Retinal pigment epithelial cell (primary cell): Measurements from ENCODE around the gene SLC35F3.
"Not testable (repeated sequence)": the region's sequence is repeated elsewhere in the genome, so short reads cannot be mapped to it uniquely, and the experiment has no call there.

Experiments used
- DNase-seq: peaks from one replicate; pipeline ENCODE4 v3.0.0-alpha.2; 2010; ENCODE audit warnings: low read depth
- H3K4me3 ChIP-seq: 2 replicates; pipeline ENCODE4 v1.5.1; 2011; ENCODE audit warnings: mild to moderate bottlenecking, low read length, control low read depth, moderate library complexity
- TF ChIP-seq, protein P1 (sequence below): conservative IDR thresholded peaks from 2 replicates; pipeline ENCODE4 v1.5.1; 2011; ENCODE audit warnings: low read depth, low read length, control low read depth, inconsistent platforms

Gene SLC35F3

GRCh38 chr1:233868461-233868860 lies 36.0 kb upstream of the SLC35F3 start:
- no peak overlapping the region for H3K4me3 ChIP-seq
- TF ChIP-seq, protein P1, sequence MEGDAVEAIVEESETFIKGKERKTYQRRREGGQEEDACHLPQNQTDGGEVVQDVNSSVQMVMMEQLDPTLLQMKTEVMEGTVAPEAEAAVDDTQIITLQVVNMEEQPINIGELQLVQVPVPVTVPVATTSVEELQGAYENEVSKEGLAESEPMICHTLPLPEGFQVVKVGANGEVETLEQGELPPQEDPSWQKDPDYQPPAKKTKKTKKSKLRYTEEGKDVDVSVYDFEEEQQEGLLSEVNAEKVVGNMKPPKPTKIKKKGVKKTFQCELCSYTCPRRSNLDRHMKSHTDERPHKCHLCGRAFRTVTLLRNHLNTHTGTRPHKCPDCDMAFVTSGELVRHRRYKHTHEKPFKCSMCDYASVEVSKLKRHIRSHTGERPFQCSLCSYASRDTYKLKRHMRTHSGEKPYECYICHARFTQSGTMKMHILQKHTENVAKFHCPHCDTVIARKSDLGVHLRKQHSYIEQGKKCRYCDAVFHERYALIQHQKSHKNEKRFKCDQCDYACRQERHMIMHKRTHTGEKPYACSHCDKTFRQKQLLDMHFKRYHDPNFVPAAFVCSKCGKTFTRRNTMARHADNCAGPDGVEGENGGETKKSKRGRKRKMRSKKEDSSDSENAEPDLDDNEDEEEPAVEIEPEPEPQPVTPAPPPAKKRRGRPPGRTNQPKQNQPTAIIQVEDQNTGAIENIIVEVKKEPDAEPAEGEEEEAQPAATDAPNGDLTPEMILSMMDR = no peak
- no peak for DNase-seq

DNA sequence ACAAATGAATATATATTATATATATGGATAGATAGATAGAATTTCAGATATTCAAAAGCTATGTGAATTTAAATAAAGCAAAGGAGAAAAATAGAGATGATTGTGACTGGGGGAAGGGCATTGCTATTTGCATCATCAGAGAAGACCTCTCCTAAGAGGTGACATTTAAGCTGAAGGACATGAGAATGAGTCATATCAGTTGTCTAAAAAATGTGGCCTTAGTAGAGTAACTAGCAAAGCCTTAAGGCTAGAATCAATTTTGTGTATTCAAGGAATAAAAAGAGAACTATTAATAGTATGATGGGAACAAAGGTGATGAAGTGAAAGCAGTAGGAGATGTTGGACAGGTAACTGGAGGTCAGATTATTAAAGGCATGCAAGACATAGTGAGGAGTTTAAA lies 34.8 kb upstream of the SLC35F3 start:
- TF ChIP-seq, protein P1 = no peak
- no peak overlapping the region for H3K4me3 ChIP-seq
- DNase-seq = no peak

GRCh38 chr1:233873666-233874065 lies 30.8 kb upstream of the SLC35F3 start:
- no peak overlapping the region for H3K4me3 ChIP-seq
- no peak for DNase-seq
- TF ChIP-seq, protein P1 = no peak

- DNase-seq = no peak
- TF ChIP-seq, protein P1 = no peak
Observed at GRCh38 chr1:233879841-233880240, 24.6 kb upstream of the SLC35F3 start.

DNA sequence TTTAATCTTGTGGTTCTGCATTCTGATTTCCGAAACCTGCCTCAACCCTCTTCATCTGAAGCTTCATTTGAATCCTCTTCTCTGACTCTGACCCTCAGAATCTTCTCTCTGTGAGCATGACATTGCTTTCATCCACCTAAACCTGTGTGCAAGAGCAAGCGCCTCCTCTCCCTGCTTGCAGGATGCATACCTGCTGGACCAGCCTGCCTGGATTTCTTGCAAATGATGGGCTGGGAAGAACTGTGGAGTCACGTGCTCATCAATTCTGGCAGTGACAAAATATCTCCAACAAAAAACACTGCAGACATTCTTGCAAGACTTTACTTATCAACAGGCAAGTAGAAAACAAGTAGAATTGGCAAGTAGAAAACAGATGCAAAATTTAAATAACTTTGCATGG lies 20.8 kb upstream of the SLC35F3 start:
- DNase-seq = no peak
- no peak overlapping the region for H3K4me3 ChIP-seq
- TF ChIP-seq, protein P1 = no peak

More at GRCh38 chr1:233879841-233880240, 24.6 kb upstream of the SLC35F3 start:
- H3K4me3 ChIP-seq = no peak overlapping the region

- DNase-seq = no peak
- H3K4me3 ChIP-seq = no peak overlapping the region
- TF ChIP-seq, protein P1 = no peak
Observed at GRCh38 chr1:233884461-233885151, 19.9 kb upstream of the SLC35F3 start.

GRCh38 chr1:233885196-233885920 lies 19.1 kb upstream of the SLC35F3 start:
- DNase-seq = peak; percentile 78
- H3K4me3 ChIP-seq = no peak overlapping the region
- TF ChIP-seq, protein P1 = no peak

GRCh38 chr1:233891151-233891550 lies 13.3 kb upstream of the SLC35F3 start:
- not testable (repeated sequence) for DNase-seq, H3K4me3 ChIP-seq
